HepG2 (cell line): ENCODE measurements around the gene PRRT1B. TPM values are rescaled to one million over a fixed set of nuclear protein-coding genes. Genes with fewer than 3 reads are reported as not detected.

Experiments used
- IRX3 ChIP-seq: sonication (generic); formaldehyde crosslinking; IDR thresholded peaks from 2 replicates; pipeline ENCODE4 v1.8.1; 2023; ENCODE audit warnings: mild to moderate bottlenecking, low read depth, missing genetic modification reagents, borderline replicate concordance
- NR0B2 ChIP-seq: sonication (generic); formaldehyde crosslinking; IDR thresholded peaks from 2 replicates; pipeline ENCODE4 v1.4.0; 2020; ENCODE audit warnings: mild to moderate bottlenecking, missing genetic modification reagents
- REPIN1 ChIP-seq: sonication (generic); formaldehyde crosslinking; IDR thresholded peaks from 2 replicates; pipeline ENCODE4 v1.8.0; 2022; ENCODE audit warnings: missing genetic modification reagents, low read depth, mild to moderate bottlenecking, borderline replicate concordance
- SSRP1 ChIP-seq: IDR thresholded peaks from 2 replicates; pipeline ENCODE4 v1.6.1; 2016; ENCODE audit warnings: control low read depth
- ZBTB25 ChIP-seq: IDR thresholded peaks from 2 replicates; pipeline ENCODE4 v1.6.1; 2018; ENCODE audit warnings: missing genetic modification reagents
- ZNF318 ChIP-seq: sonication (generic); formaldehyde crosslinking; IDR thresholded peaks from 2 replicates; pipeline ENCODE4 v1.4.0; 2020; ENCODE audit warnings: mild to moderate bottlenecking, missing genetic modification reagents
- ZNF574 ChIP-seq: sonication (generic); formaldehyde crosslinking; IDR thresholded peaks from 2 replicates; pipeline ENCODE4 v1.4.0; 2020; ENCODE audit warnings: missing genetic modification reagents
- ZNF790 ChIP-seq: sonication (generic); formaldehyde crosslinking; IDR thresholded peaks from 2 replicates; pipeline ENCODE4 v1.8.0; 2022; ENCODE audit warnings: missing genetic modification reagents, mild to moderate bottlenecking, borderline replicate concordance
- polyA plus RNA-seq, 8 experiments: library from polyadenylated mRNA; depleted of rRNA in 3 of 8; stranded (reverse) in 7 of 8; unstranded in 1 of 8; fragments of >200 nt; fragmentation: Illumina TruSeq in 4 of 8; extraction: Trizol in 4 of 8; gene quantifications; 2 replicates each; pipeline versions ENCODE4 v1.2.1 to v1.2.3, GENCODE V29; 2011 to 2016; ENCODE audit warnings: low read depth in 4 of 8, missing spikeins in 1 of 8, mixed read lengths in 1 of 8; ENCODE audit not compliant: insufficient read depth in 1 of 8
- total RNA-seq, 5 experiments: library from RNA; depleted of rRNA; stranded (reverse); fragments of >200 nt; fragmentation: Illumina TruSeq; extraction: Trizol; gene quantifications; 2 replicates each; pipeline ENCODE4 v1.2.3, GENCODE V29; 2016; ENCODE audit warnings: low read depth in 1 of 5

Gene PRRT1B
- total and polyA plus RNA-seq, 2 of the 13 experiments (the other 11 are each of a cell fraction or from before 2014, with no cell fraction given): not detected

DNA sequence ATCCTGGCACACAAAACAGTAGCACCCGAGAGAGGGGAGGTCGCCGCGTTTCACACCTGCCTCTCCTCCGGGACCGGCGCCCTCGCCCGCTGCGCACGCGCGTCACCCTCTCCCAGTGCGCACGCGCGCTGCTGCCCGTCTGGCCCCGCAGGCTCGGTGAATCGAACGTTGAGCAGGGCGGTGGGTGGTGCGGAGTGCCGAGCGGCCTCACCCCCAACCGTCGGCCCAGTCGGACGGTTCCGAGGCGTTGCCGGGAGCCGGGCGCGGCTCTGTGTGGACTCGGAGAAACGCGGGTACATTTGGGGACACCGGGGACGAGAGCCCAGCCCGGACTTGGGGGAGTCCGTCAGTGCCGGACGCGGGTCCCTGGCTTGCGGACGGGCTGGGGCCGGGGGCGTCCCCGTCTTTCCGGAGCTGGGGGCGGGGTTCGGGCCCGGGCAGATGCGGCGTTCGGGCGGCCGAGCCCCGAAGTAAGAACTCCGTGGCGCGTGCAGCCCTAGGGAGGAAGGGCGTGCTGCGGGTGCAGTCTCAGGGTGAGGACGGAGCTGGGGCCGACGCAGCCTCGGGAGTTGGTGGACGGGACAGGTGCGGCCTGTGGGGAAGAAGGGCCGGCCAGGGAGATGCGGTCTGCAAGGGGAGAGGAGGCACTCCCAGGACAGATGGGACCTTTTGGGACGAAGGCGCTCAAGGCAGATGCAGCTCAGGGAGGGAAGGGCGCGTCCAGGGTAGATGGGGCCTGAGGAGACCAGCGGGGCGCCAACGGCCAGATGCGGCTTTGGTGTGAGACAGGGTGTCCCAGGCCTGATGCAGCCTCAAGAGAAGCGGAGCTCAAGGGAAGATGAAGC, 42.3 kb upstream of the PRRT1B start, which contains the start of gene POMT1 (continued):
- TF ChIP-seq REPIN1 (CRISPR knock-in tag) (0 out of 2 replicates have a peak, but pooled peaks have one; percentile 17), SSRP1 (no peak), ZNF318 (0 out of 2 replicates have a peak, but pooled peaks have one; percentile 73), ZBTB25 (no peak), ZNF790 (CRISPR knock-in tag) (peak; percentile 90; the same call in 1 of the 2 replicates), IRX3 (CRISPR knock-in tag) (no peak; the same call in 1 of the 2 replicates), NR0B2 (CRISPR knock-in tag) (peak; percentile 57; the same call in 1 of the 2 replicates), ZNF574 (CRISPR knock-in tag) (peak; percentile 72; the same call in 1 of the 2 replicates)
